Psoas muscle (tissue), 8 donors: ENCODE results near the gene TERB1. TPM values are rescaled to one million over a fixed set of nuclear protein-coding genes. Genes with fewer than 3 reads are reported as not detected.

ENCODE experiments used
- ATAC-seq, 4 donors: fragments of 200-7000 bp; cut with Tn5 transposase; one replicate each; pipeline ENCODE4 v1.9.1; 2020; ENCODE audit warnings: moderate library complexity in 3 of 4, mild to moderate bottlenecking in 2 of 4
- DNase-seq, 2 donors: peaks; one replicate each; pipeline ENCODE4 v3.0.0-alpha.2; 2020
- H3K27ac ChIP-seq: fragments of 200-600 bp; one replicate; pipeline ENCODE4 v1.8.0; 2022
- H3K27me3 ChIP-seq, 3 donors: fragments of 200-600 bp in 1 of 3; one replicate each; pipeline versions ENCODE4 v1.6.1 to v1.8.0; 2013 to 2022; ENCODE audit warnings: low read length in 2 of 3, mild to moderate bottlenecking in 2 of 3, moderate library complexity in 1 of 3; ENCODE audit not compliant: insufficient read depth in 3 of 3
- H3K36me3 ChIP-seq, 2 donors: fragments of 200-600 bp in 1 of 2; one replicate each; pipeline versions ENCODE4 v1.6.1 to v1.8.0; 2013 to 2022; ENCODE audit warnings: low read depth in 1 of 2, mild to moderate bottlenecking in 1 of 2, moderate library complexity in 1 of 2; ENCODE audit not compliant: insufficient read depth in 1 of 2
- H3K4me1 ChIP-seq: fragments of 200-600 bp; one replicate; pipeline ENCODE4 v1.8.0; 2022
- H3K4me3 ChIP-seq: fragments of 200-600 bp; one replicate; pipeline ENCODE4 v1.8.0; 2022; ENCODE audit warnings: mild to moderate bottlenecking
- H3K9me3 ChIP-seq: fragments of 200-600 bp; one replicate; pipeline ENCODE4 v1.8.0; 2022
- WGBS, 3 donors: extraction: QIAGEN DNeasy Blood & Tissue Kit; methylation state at CpG; one replicate each; pipeline versions ENCODE4 v1.1.6 to v1.1.7; 2013; 5-methylcytosine and 5-hydroxymethylcytosine counted together
- intact Hi-C, 2 donors: fragments of 100-400 bp; cut with DNase I; formaldehyde crosslinking; loops; one replicate each; pipeline versions ENCODE4 v1.11.0 to v1.14.2; 2022
- polyA plus RNA-seq, 3 donors: library from polyadenylated mRNA; stranded (reverse); fragments of 200-250 nt; gene quantifications; one replicate each; pipeline ENCODE4 v1.2.3, GENCODE V29; 2013
- total RNA-seq, 4 donors: library from RNA; stranded (reverse); fragmentation: NEBNext Ultra II Directional in 2 of 4; extraction: Animal tissue kit (Norgen Biotek cat#: 25700) in 2 of 4; gene quantifications; one replicate each; pipeline versions ENCODE4 v1.2.1 to v1.2.4, GENCODE V29; 2021 to 2023
- TF ChIP-seq, protein P1 (sequence below): fragments of 200-600 bp; IDR thresholded peaks from one replicate; pipeline ENCODE4 v1.8.0; 2022; ENCODE audit warnings: antibody characterized with exemption
- donor health status: healthy with polysubstance abuse.
- donor health status: DM: no; HTN: no; CAD: no; lungs with moderate emphysema.
- donor health status: Bipolar disorder and iron deficiency.
- donor health status: healthy.
- donor health status: DM: yes; HTN: yes; CAD: no.
- donor health status: DM: no; HTN: no; CAD: no.
- donor health status: DM: no; HTN: no; CAD: no.
- donor health status: DM: yes; HTN: yes; CAD: no.

Gene TERB1
- total and polyA plus RNA-seq, 7 donors, result 0.26 TPM; not detected in 6

DNA sequence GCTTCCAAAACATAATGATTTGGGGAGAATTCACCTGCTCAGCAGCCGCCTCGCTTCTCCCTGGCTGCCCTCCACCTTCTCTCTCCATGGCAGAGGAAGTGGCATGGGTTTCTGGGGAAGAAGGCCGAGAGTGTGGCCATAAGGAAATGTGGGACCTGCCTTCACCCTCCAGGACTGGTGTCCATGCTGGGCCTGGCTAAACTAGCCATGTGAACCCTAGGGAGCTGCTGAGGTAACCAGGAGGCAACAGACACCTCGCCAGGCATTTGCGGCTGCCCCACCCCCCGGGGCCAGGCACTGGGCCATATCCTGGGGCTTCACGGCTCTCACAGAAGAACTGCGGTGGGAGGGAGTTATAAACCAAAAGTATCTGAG, 94.9 kb downstream of the TERB1 start:
- Histone ChIP-seq H3K4me1 (no peaks in the 10 kb centered on the region), H3K9me3 (no peaks in the 10 kb centered on the region), H3K27ac (no peak overlapping the region), H3K36me3 (no peaks in the 10 kb centered on the region), H3K4me3 (no peak overlapping the region), H3K27me3 (no peaks in the 10 kb centered on the region)
- peak in 1 of 2 donors; percentile 57 for DNase-seq
- TF ChIP-seq, protein P1, sequence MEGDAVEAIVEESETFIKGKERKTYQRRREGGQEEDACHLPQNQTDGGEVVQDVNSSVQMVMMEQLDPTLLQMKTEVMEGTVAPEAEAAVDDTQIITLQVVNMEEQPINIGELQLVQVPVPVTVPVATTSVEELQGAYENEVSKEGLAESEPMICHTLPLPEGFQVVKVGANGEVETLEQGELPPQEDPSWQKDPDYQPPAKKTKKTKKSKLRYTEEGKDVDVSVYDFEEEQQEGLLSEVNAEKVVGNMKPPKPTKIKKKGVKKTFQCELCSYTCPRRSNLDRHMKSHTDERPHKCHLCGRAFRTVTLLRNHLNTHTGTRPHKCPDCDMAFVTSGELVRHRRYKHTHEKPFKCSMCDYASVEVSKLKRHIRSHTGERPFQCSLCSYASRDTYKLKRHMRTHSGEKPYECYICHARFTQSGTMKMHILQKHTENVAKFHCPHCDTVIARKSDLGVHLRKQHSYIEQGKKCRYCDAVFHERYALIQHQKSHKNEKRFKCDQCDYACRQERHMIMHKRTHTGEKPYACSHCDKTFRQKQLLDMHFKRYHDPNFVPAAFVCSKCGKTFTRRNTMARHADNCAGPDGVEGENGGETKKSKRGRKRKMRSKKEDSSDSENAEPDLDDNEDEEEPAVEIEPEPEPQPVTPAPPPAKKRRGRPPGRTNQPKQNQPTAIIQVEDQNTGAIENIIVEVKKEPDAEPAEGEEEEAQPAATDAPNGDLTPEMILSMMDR, result no peak
- intact Hi-C loops, result no loop called here
- 44 to 53% (median 49%) methylated on average over 8 of the region's 8 CpGs for WGBS, 3 donors
- ATAC-seq, result peak in 1 of 4 donors; percentile 24

DNA sequence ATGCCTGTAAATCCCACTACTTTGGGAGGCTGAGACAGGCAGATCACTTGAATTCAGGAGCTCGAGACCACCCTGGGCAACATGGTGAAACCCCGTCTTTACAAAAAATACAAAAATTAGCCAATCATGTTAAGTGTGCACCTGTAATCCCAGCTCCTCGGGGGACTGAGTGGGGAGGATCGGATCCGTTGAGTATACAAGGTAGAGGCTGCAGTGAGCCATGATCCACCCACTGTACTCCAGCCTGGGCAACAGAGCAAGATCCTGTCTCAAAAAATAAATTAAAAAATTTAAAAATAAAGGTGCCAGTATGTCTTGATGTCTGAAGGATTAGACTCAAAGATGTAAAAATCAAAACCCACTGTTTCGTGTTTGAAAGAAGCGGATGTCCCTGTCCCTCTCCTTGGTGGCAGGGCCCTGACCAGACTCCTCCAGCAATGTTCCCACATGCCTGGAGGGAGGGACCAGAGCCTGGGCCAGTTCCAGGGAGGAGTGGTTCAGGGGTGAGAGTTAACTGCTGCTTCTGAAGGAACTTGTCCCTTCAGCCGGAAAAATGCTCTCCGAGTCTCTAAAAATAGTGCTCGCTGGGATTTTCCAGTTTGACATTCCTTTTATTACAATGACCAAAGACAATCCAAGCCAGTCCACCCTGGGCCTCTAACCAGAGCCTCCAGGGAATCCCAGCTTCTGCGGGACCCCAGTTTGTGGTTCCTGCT, 95.4 kb downstream of the TERB1 start:
- Histone ChIP-seq H3K27ac (no peak overlapping the region), H3K9me3 (no peaks in the 10 kb centered on the region), H3K4me1 (no peaks in the 10 kb centered on the region), H3K27me3 (no peaks in the 10 kb centered on the region), H3K36me3 (no peaks in the 10 kb centered on the region), H3K4me3 (no peak overlapping the region)
- intact Hi-C loops, result no loop called here
- ATAC-seq (peak in 1 of 4 donors; percentile 49), DNase-seq (peak; percentile 53 to 70)
- WGBS, 3 donors, result 63 to 69% (median 69%) methylated on average over 11 of the region's 11 CpGs
- TF ChIP-seq, protein P1, result no peak

Other genes starting within 250 kb of the TERB1 start
- gene CKLF, start 249.0 kb downstream of the TERB1 start, total RNA-seq, result 1 to 10 TPM; 4.1 to 8.7 (median 6.4) TPM
- 10 to 100 TPM in 2 of 3 donors, 1 to 10 TPM in 1; 5.4 to 21.1 (median 14.8) TPM for gene CKLF, start 249.0 kb downstream of the TERB1 start, polyA plus RNA-seq
- 1 to 10 TPM in 1 of 4 donors, under 1 TPM in 1, not detected in 2; 0.76 to 1.1 TPM for gene CMTM1, start 235.1 kb downstream of the TERB1 start, total RNA-seq
- gene CMTM1, start 235.1 kb downstream of the TERB1 start, polyA plus RNA-seq, result under 1 TPM in 2 of 3 donors, not detected in 1; 0.04 to 0.25 TPM
- not detected for gene CMTM2, start 222.1 kb downstream of the TERB1 start, total RNA-seq
- gene CMTM2, start 222.1 kb downstream of the TERB1 start, polyA plus RNA-seq, result under 1 TPM in 1 of 3 donors, not detected in 2; 0.17 TPM
- 1 to 10 TPM; 3.9 to 7.6 (median 5.2) TPM for gene CMTM3, start 196.9 kb downstream of the TERB1 start, total RNA-seq
- 1 to 10 TPM; 2.6 to 5.9 (median 3.5) TPM for gene CMTM3, start 196.9 kb downstream of the TERB1 start, polyA plus RNA-seq
- 10 to 100 TPM in 1 of 4 donors, 1 to 10 TPM in 3; 7.7 to 10.3 (median 9.1) TPM for gene CMTM4, start 104.8 kb downstream of the TERB1 start, total RNA-seq
- 1 to 10 TPM; 2.3 to 4.1 (median 2.4) TPM for gene CMTM4, start 104.8 kb downstream of the TERB1 start, polyA plus RNA-seq
- 10 to 100 TPM; 60.4 to 68.7 (median 64.8) TPM for gene DYNC1LI2, start 50.0 kb downstream of the TERB1 start, total RNA-seq
- gene DYNC1LI2, start 50.0 kb downstream of the TERB1 start, polyA plus RNA-seq, result 10 to 100 TPM; 30.8 to 76.0 (median 38.3) TPM
- gene NAE1, start 29.4 kb upstream of the TERB1 start, total RNA-seq, result 10 to 100 TPM; 23.8 to 34.4 (median 30.8) TPM
- 10 to 100 TPM; 22.7 to 46.1 (median 33.0) TPM for gene NAE1, start 29.4 kb upstream of the TERB1 start, polyA plus RNA-seq
- not detected for gene CA7, start 42.8 kb upstream of the TERB1 start, total RNA-seq
- gene CA7, start 42.8 kb upstream of the TERB1 start, polyA plus RNA-seq, result under 1 TPM in 1 of 3 donors, not detected in 2; 0.05 TPM
- gene PDP2, start 78.9 kb upstream of the TERB1 start, total RNA-seq, result 1 to 10 TPM; 3.0 to 5.2 (median 4.3) TPM
- 1 to 10 TPM; 1.0 to 2.5 (median 2.0) TPM for gene PDP2, start 78.9 kb upstream of the TERB1 start, polyA plus RNA-seq
- gene CDH16, start 117.3 kb upstream of the TERB1 start, total RNA-seq, result 1 to 10 TPM in 1 of 4 donors, under 1 TPM in 1, not detected in 2; 0.53 to 3.3 TPM
- under 1 TPM; 0.65 to 0.78 (median 0.75) TPM for gene CDH16, start 117.3 kb upstream of the TERB1 start, polyA plus RNA-seq
- gene RRAD, start 124.0 kb upstream of the TERB1 start, total RNA-seq, result 1,000 to 10,000 TPM in 1 of 4 donors, 100 to 1,000 TPM in 3; 164 to 2,869 (median 749) TPM
- gene RRAD, start 124.0 kb upstream of the TERB1 start, polyA plus RNA-seq, result 100 to 1,000 TPM; 168 to 304 (median 293) TPM
- gene CIAO2B, start 132.8 kb upstream of the TERB1 start, total RNA-seq, result 100 to 1,000 TPM; 145 to 346 (median 248) TPM
- gene CIAO2B, start 132.8 kb upstream of the TERB1 start, polyA plus RNA-seq, result 100 to 1,000 TPM; 431 to 818 (median 460) TPM
- 10 to 100 TPM; 22.7 to 92.8 (median 57.6) TPM for gene CES2, start 133.9 kb upstream of the TERB1 start, total RNA-seq
- gene CES2, start 133.9 kb upstream of the TERB1 start, polyA plus RNA-seq, result 10 to 100 TPM; 12.8 to 22.4 (median 21.6) TPM
- gene CES3, start 159.7 kb upstream of the TERB1 start, total RNA-seq, result 10 to 100 TPM in 3 of 4 donors, 1 to 10 TPM in 1; 9.7 to 15.2 (median 13.5) TPM
- 1 to 10 TPM in 2 of 3 donors, under 1 TPM in 1; 0.48 to 8.7 (median 8.5) TPM for gene CES3, start 159.7 kb upstream of the TERB1 start, polyA plus RNA-seq
- gene CES4A, start 187.0 kb upstream of the TERB1 start, total RNA-seq, result 10 to 100 TPM in 2 of 4 donors, 1 to 10 TPM in 2; 6.0 to 41.3 (median 10.4) TPM
- gene CES4A, start 187.0 kb upstream of the TERB1 start, polyA plus RNA-seq, result 1 to 10 TPM; 4.2 to 5.5 (median 4.4) TPM
- gene CBFB, start 227.6 kb upstream of the TERB1 start, total RNA-seq, result 10 to 100 TPM; 32.2 to 66.1 (median 56.7) TPM
- gene CBFB, start 227.6 kb upstream of the TERB1 start, polyA plus RNA-seq, result 10 to 100 TPM; 24.3 to 56.3 (median 51.4) TPM